Lung (tissue), 12 donors: ENCODE measurements around the gene CELSR1. TPM values are rescaled to one million over a fixed set of nuclear protein-coding genes. Genes with fewer than 3 reads are reported as not detected.

Experiments used
- ATAC-seq: fragments of 200-7000 bp; cut with Tn5 transposase; one replicate; pipeline ENCODE4 v1.9.1; 2020; ENCODE audit warnings: moderate number of reproducible peaks; ENCODE audit not compliant: insufficient read depth, low FRiP score
- DNase-seq, 3 donors: peaks; one replicate each; pipeline ENCODE4 v3.0.0-alpha.2; 2013 to 2017
- H3K27ac ChIP-seq, 2 donors: one replicate each; pipeline ENCODE4 v1.5.1; 2013; ENCODE audit warnings: mild to moderate bottlenecking in 2 of 2, moderate library complexity in 2 of 2, control low read depth in 1 of 2, inconsistent platforms in 1 of 2, low read depth in 1 of 2, low read length in 1 of 2
- H3K27me3 ChIP-seq, 3 donors: one replicate each; pipeline ENCODE4 v1.5.1; 2013; ENCODE audit warnings: low read length in 2 of 3; ENCODE audit not compliant: control insufficient read depth in 3 of 3, insufficient read depth in 3 of 3
- H3K36me3 ChIP-seq, 4 donors: one replicate each; pipeline ENCODE4 v1.5.1; 2013; ENCODE audit warnings: low read length in 4 of 4, mild to moderate bottlenecking in 1 of 4, moderate library complexity in 1 of 4; ENCODE audit not compliant: control insufficient read depth in 4 of 4, insufficient read depth in 4 of 4
- H3K4me1 ChIP-seq, 5 donors: one replicate each; pipeline ENCODE4 v1.5.1; 2013; ENCODE audit warnings: low read length in 5 of 5, mild to moderate bottlenecking in 2 of 5, moderate library complexity in 1 of 5; ENCODE audit not compliant: control insufficient read depth in 5 of 5, insufficient read depth in 5 of 5
- H3K4me3 ChIP-seq: one replicate; pipeline ENCODE4 v1.5.1; 2013; ENCODE audit warnings: mild to moderate bottlenecking, control low read depth, moderate library complexity
- H3K9ac ChIP-seq, 2 donors: one replicate each; pipeline ENCODE4 v1.5.1; 2013; ENCODE audit warnings: low read length in 2 of 2, control low read depth in 1 of 2; ENCODE audit not compliant: insufficient read depth in 1 of 2
- H3K9me3 ChIP-seq, 4 donors: one replicate each; pipeline ENCODE4 v1.5.1; 2013; ENCODE audit warnings: low read length in 3 of 4, mild to moderate bottlenecking in 1 of 4, moderate library complexity in 1 of 4; ENCODE audit not compliant: control insufficient read depth in 4 of 4, insufficient read depth in 3 of 4
- CTCF ChIP-seq: IDR thresholded peaks from 2 replicates; pipeline ENCODE4 v1.5.1; 2012; ENCODE audit warnings: mild to moderate bottlenecking; ENCODE audit errors: control extremely low read depth, extremely low read depth
- WGBS, 2 donors: extraction: QIAGEN DNeasy Blood & Tissue Kit; methylation state at CpG; one replicate each; pipeline ENCODE4 v1.1.7; 2013; 5-methylcytosine and 5-hydroxymethylcytosine counted together
- polyA plus RNA-seq, 2 donors: library from polyadenylated mRNA; stranded (reverse); fragments of 200-250 nt; gene quantifications; one replicate each; pipeline ENCODE4 v1.2.1, GENCODE V29; 2013
- total RNA-seq, 2 donors: library from RNA; depleted of rRNA in 1 of 2; stranded (reverse); fragments of >200 nt in 1 of 2; gene quantifications; one replicate each; pipeline ENCODE4 v1.2.1, GENCODE V29; 2014 to 2021
- donor health status: control.
- donor health status: control.
- donor health status: Bipolar disorder and iron deficiency.
- donor health status: healthy.
- donor health status: DM: yes; HTN: yes; CAD: no.

The CELSR1 gene
- total and polyA plus RNA-seq, 4 donors: 14.0 to 65.9 (median 32.7) TPM

- DNase-seq: peak; percentile 88 to 94 (median 88)
These were observed 202.0 kb downstream of the CELSR1 start, which contains the start of gene TRMU for GRCh38 chr22:46335201-46336118. TSS of gene TRMU (plus strand) at chr22:46335714. CDS start at chr22:46335765, 51 bp downstream.

DNA sequence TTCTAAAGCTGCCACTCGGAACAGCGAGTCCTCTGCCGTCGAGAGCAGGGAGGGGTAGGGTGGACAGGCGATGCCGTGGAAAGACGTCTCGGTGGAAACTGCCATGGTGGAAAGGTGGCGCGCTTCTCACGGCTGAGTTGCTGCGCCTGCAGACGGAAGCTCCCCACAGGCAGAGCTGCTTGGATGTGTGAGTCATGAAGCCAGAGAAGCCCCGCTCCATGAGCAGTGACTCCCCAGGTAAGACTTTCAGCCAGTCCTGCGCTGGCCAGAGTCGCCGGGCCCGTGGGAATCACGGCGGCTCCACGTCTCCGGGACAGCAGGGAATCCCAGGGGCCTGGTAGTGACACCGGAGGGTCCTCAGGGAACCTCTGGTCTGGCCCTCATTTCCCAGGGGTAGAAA is 205.9 kb downstream of the CELSR1 start:
- Histone ChIP-seq H3K27ac (no peak overlapping the region), H3K4me1 (peaks cover 0 to 3% (median 1%) of the 10 kb centered on the region in 5 donors), H3K9me3 (no peaks in the 10 kb centered on the region), H3K9ac (no peak overlapping the region), H3K4me3 (no peak overlapping the region), H3K27me3 (no peaks in the 10 kb centered on the region), H3K36me3 (peaks cover 0 to 18% (median 3%) of the 10 kb centered on the region in 4 donors)
- DNase-seq (no peak), ATAC-seq (no peak)
- no peak for TF ChIP-seq CTCF
- 95 to 96% methylated on average over 23 of the region's 23 CpGs for WGBS, 2 donors

More at GRCh38 chr22:46335201-46336118, 202.0 kb downstream of the CELSR1 start, which contains the start of gene TRMU:
- Histone ChIP-seq H3K4me1 (peaks cover 4 to 10% (median 5%) of the 10 kb centered on the region in 5 donors), H3K27me3 (no peaks in the 10 kb centered on the region), H3K36me3 (peaks cover 7 to 16% (median 14%) of the 10 kb centered on the region in 4 donors), H3K4me3 (peak within 1 kb of the TSS; percentile 99), H3K27ac (peak within 1 kb of the TSS; percentile 89 to 99), H3K9ac (peak within 1 kb of the TSS; percentile 61 to 72), H3K9me3 (no peaks in the 10 kb centered on the region)
- ATAC-seq: peak; percentile 95
- 1% methylated on average over 82 to 93 of the region's 93 CpGs for WGBS, 2 donors
- no peak for TF ChIP-seq CTCF

DNA sequence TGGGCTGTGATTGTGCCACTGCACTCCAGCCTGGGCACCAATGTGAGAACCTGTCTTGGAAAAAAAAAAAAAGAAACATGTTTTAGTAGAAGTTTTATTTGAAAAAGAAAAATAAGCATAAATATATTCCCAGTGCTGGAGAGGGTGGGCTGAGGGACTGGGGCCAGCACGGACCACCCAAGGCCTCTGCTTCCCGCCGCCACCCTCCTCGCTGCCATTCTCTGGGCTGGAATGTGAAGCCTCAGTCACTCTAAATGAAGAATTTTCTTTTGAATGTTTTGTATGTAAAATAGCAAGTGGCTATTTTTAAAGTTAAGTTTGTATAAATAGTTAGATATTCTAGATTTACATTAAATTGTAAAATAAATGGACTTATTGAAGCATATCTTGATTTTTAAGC is 207.0 kb downstream of the CELSR1 start:
- DNase-seq: no peak

More for the DNA sequence above, 207.0 kb downstream of the CELSR1 start:
- H3K27me3 ChIP-seq: no peaks in the 10 kb centered on the region
- H3K9me3 ChIP-seq: no peaks in the 10 kb centered on the region
- H3K4me1 ChIP-seq: no peaks in the 10 kb centered on the region
- no peak overlapping the region for H3K4me3 ChIP-seq
- H3K36me3 ChIP-seq: peaks cover 0 to 18% (median 7%) of the 10 kb centered on the region in 4 donors
- no peak overlapping the region for H3K27ac ChIP-seq
- no peak overlapping the region for H3K9ac ChIP-seq
- 95 to 98% methylated on average over 4 of the region's 4 CpGs for WGBS, 2 donors
- TF ChIP-seq CTCF: no peak
- no peak for ATAC-seq
